Kidney epithelial cell (primary cell): ENCODE results near the gene MED14. TPM values are rescaled to one million over a fixed set of nuclear protein-coding genes. Genes with fewer than 3 reads are reported as not detected.

Source experiments
- DNase-seq: peaks from one replicate; pipeline ENCODE4 v3.0.0-alpha.2; 2010; ENCODE audit warnings: low read depth
- H3K27me3 ChIP-seq: 2 replicates; pipeline ENCODE4 v1.6.0; 2011; ENCODE audit warnings: low read length; ENCODE audit not compliant: control insufficient read depth, insufficient read depth
- H3K36me3 ChIP-seq: 2 replicates; pipeline ENCODE4 v1.5.1; 2011; ENCODE audit warnings: low read length; ENCODE audit not compliant: control insufficient read depth, insufficient read depth
- H3K4me3 ChIP-seq: 2 replicates; pipeline ENCODE4 v1.5.1; 2011; ENCODE audit warnings: low read depth, mild to moderate bottlenecking, control low read depth, low read length
- CTCF ChIP-seq: IDR thresholded peaks from 2 replicates; pipeline ENCODE4 v1.5.1; 2011; ENCODE audit warnings: mild to moderate bottlenecking, moderate library complexity, low read length, control low read depth, inconsistent platforms; ENCODE audit not compliant: insufficient read depth, poor library complexity, severe bottlenecking
- total RNA-seq: library from RNA; depleted of rRNA; stranded (reverse); fragments of >200 nt; gene quantifications from 2 replicates; pipeline ENCODE4 v1.2.3, GENCODE V29; 2015

Gene MED14
- total RNA-seq, 1 donor from 2014 or later, result 22.1 TPM

GRCh38 chrX:40773809-40774208 lies 38.5 kb upstream of the MED14 start:
- Histone ChIP-seq H3K36me3 (no peaks in the 10 kb centered on the region), H3K27me3 (no peaks in the 10 kb centered on the region), H3K4me3 (no peak overlapping the region)
- no peak for TF ChIP-seq CTCF
- no peak for DNase-seq

DNA sequence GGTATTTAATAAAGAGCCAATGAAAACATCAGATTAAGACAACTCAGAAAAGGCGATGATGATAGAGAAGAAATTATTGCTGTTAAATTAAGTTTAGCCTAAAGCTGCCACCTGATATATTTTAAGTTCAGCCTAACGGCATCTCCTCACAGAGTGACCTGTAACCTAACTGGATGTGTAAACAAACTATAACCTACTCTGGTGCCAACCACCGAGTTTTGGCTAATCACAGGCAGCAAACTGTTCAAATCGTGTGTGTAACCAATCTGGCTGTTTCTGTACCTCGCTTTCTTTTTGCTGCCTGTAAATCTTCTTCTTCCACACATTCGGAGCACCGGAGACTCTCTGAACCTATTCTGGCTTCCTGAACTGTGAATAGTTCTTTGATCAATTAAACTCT lies 37.8 kb upstream of the MED14 start:
- Histone ChIP-seq H3K4me3 (no peak overlapping the region), H3K27me3 (no peaks in the 10 kb centered on the region), H3K36me3 (no peaks in the 10 kb centered on the region)
- TF ChIP-seq CTCF, result no peak
- DNase-seq, result no peak

DNA sequence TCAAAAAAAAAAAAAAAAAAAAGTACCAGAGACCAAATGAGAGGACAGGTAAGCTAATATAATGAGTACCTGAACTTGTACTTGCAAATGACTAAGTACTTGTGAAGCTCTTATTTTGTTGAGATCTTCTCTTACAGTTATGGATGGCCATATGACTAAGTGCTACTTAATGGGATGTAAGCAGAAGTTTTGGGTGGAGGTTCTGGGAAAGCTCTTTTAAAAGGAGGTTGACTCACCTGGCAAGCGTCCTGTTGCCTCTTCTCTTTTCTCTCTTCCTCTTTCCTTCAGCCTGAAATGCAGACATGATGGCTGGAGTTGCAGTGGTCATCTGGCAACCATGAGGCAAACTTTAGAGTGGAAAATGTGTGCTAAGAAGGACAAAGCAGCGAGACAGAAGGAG lies 36.9 kb upstream of the MED14 start:
- DNase-seq, result no peak
- TF ChIP-seq CTCF, result no peak
- Histone ChIP-seq H3K36me3 (no peaks in the 10 kb centered on the region), H3K27me3 (no peaks in the 10 kb centered on the region), H3K4me3 (no peak overlapping the region)

- DNase-seq, result no peak
- TF ChIP-seq CTCF, result no peak
- Histone ChIP-seq H3K27me3 (no peaks in the 10 kb centered on the region), H3K4me3 (no peak overlapping the region), H3K36me3 (no peaks in the 10 kb centered on the region)
These were observed 26.4 kb upstream of the MED14 start for GRCh38 chrX:40761762-40762161.

DNA sequence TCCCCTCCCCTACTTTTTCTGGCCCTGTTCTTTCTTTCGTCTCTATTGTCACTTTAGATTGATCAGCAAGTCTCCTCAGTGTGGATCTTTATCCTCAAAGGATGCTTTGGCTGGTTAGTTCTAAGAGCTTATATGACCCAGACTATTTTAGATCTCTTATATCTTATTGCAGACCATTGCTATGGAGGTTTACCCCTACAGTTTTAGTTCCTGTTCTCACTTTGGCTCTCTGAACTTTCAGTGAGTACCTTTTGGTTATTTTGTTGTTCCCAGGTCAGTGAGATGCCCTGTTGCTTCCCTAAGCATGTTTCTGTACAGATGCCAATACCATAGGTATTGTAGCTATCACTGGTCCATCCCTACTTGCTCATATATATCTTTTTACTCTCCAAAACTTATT lies 24.0 kb upstream of the MED14 start:
- no peak for DNase-seq
- Histone ChIP-seq H3K27me3 (no peaks in the 10 kb centered on the region), H3K4me3 (no peak overlapping the region), H3K36me3 (no peaks in the 10 kb centered on the region)
- TF ChIP-seq CTCF, result no peak

DNA sequence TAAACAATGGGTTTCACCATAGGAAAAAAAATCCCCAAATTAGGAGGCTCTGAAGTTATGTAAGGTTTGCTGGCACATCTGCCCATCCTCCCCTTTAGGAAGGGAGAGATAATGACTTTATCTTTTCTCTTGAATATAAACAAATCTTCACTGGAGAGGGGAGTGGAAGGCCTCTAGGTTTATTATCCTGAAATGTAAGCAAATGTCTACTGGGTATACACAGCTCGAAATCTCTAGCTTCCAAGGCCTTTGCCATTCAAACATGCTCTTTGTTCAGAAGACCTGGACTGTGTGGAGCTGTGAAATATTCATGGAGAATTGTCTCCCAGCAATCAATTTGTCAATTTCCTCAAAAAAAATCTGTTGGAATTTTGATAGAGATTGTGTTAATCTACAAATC lies 21.7 kb upstream of the MED14 start:
- Histone ChIP-seq H3K4me3 (no peak overlapping the region), H3K36me3 (no peaks in the 10 kb centered on the region), H3K27me3 (no peaks in the 10 kb centered on the region)
- no peak for DNase-seq
- no peak for TF ChIP-seq CTCF
